HG03196 (cell line): ENCODE results near the gene THAP4.
"Not testable (repeated sequence)": the region's sequence is repeated elsewhere in the genome, so short reads cannot be mapped to it uniquely, and the experiment has no call there.

Experiments used
- ATAC-seq: cut with Tn5 transposase; IDR thresholded peaks from one replicate; pipeline ENCODE4 v1.9.1; 2021; ENCODE audit not compliant: unreplicated experiment

THAP4 gene

GRCh38 chr2:241613017-241613780 lies 23.8 kb downstream of the THAP4 start:
- no peak for ATAC-seq

GRCh38 chr2:241612156-241613016 lies 24.6 kb downstream of the THAP4 start:
- no peak for ATAC-seq

DNA sequence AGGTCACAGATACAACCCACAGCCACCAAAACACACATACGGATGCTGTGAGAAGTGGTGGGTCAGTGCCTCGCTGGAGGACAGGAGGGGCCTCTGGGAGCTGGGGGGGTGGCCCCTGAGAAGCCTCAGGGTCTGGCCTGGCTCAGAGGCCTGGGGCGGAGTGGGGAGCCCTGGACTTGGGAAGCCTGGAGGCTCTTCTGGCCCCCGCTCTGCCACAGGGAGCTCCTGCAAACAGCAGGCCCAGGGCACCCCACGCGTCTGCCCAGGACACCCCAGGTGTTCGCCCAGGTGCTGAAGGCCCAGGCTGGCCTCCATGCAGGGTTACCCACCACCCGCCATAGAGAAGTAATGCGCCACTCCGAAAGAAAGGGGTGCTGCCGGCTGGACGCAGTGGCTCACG lies 25.9 kb downstream of the THAP4 start:
- no peak for ATAC-seq

DNA sequence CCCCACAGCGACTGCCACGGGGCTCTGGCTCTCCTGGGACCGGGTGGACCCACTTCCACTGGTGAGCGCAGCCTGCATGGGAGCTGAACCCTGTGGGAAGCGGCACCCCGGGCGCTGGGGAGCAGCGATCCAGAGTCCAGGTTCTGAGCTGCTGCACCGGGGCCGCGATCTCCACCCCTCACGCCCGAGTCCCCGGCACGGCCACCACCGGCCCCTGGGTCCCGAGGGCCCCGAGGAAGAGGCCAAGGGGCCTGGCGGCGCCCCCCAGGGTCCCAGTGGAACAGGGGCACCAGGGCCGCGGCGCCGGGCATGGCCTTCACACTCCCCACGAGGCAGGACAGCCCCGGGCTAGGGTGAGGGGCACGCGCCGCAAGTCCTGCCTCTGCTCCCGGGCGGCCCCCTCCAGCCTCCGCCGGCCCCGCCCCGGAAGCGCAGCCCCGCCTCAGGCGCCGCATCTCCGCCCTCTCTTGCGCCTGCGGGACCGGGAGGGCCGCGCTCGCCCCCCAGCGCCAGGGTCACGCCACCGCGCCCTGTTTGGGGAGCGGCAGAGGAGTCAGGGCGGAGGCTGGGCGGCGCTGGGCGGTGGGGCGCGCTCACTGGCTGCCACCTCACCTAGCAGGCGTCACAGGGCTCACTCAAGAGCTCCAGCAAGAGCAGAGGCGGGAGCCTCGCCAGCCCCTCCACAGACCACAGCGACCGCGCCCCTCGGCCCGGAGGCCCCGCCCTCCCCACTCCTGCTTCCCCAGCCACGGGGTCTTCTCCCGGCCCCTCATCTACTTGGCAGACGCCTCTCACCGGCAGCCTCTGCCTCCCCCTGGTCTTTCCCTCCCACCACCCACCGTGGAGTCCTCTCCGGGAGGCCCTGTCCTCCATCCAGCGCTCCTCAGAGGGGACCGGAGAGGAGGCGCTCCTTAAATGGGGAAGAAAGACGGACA lies 26.8 kb downstream of the THAP4 start:
- ATAC-seq = peak; percentile 94

- ATAC-seq = no peak
Observed at GRCh38 chr2:241608881-241609280, 28.1 kb downstream of the THAP4 start.

GRCh38 chr2:241607162-241607885 lies 29.6 kb downstream of the THAP4 start:
- ATAC-seq = no peak

DNA sequence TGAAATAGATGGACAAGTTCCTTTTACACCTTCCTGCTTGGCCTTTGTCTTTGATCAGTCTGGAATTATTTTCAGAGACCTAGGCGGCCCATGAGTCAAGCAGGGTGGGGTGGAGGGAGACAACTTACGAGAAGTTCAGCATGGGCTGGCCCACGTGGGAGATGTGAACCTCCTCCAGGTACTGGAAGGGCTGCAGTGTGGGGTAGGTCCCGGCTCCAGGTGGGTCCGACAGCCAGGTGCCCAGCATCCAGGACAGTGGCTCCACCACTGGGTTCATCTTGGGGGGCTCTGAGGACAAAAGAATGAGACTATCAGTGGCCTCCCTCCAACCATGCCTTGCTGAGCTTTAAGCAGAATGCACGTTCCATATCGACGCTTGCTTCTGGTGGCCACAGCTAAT lies 30.8 kb downstream of the THAP4 start:
- ATAC-seq = no peak

GRCh38 chr2:241603686-241604085 lies 33.3 kb downstream of the THAP4 start:
- ATAC-seq = no peak

GRCh38 chr2:241602720-241603119 lies 34.2 kb downstream of the THAP4 start:
- ATAC-seq = no peak

- ATAC-seq = no peak
Observed at GRCh38 chr2:241601841-241602240, 35.1 kb downstream of the THAP4 start.

- ATAC-seq = no peak
Observed at GRCh38 chr2:241599615-241600014, 37.3 kb downstream of the THAP4 start.

DNA sequence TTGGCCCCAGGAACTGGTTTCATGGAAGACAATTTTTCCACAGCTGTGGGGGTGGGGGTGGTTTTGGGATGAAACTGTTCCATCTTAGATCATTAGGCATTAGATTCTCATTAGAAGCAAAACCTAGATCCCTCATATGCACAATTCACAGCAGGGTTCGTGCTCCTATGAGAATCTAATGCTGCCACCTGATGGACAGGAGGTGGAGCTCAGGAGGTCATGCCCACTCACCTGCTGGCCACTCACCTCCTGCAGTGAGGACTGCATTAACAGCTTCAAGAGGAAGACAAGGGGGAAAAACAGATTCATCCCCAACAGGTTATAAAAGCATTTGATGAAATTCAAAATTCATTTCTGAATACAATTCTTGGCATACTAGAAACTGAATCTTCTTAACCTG lies 38.5 kb downstream of the THAP4 start:
- ATAC-seq = no peak

- no peak for ATAC-seq
Observed at GRCh38 chr2:241598061-241598460, 38.9 kb downstream of the THAP4 start.

DNA sequence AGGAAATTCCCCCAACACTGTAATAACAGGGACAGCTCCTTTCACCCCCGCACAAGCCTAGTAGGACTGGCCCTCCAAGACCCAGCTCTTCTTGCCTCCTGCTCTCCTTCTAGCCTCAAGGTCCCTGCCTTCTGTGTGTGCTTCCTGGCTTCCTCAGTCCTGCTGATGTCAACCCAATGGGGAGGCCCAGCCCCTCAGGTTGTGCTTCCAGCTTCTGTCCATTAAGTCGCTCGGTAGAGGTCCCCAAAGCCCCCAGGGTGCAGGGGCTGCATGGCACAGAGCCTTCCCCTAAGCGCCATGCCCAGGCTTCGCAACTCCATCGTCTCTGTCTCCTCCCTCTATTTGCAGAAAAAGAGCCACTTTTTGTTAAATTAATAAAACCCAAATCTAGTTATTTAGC lies 39.4 kb downstream of the THAP4 start:
- no peak for ATAC-seq

- ATAC-seq = no peak
Observed at GRCh38 chr2:241595600-241596140, 41.3 kb downstream of the THAP4 start.

DNA sequence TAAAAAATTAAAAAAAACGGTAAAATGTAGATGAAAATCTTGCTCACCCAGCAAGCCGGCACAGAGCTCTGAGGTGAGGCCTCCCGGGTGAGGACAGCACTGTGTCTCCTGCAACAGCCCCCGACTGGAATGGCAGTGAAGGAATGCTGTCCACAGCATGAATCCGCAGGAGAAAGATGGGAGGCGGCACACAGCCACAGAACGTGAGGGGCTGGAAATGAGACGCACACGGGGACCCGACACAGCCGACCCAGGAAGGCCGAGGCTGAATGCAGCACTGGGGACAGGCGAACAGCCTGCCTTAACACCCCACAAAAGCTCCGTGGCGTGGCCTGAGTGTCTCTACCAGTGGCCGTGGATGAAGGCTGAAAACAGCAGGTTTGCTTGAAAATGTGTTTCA lies 43.7 kb downstream of the THAP4 start:
- no peak for ATAC-seq

DNA sequence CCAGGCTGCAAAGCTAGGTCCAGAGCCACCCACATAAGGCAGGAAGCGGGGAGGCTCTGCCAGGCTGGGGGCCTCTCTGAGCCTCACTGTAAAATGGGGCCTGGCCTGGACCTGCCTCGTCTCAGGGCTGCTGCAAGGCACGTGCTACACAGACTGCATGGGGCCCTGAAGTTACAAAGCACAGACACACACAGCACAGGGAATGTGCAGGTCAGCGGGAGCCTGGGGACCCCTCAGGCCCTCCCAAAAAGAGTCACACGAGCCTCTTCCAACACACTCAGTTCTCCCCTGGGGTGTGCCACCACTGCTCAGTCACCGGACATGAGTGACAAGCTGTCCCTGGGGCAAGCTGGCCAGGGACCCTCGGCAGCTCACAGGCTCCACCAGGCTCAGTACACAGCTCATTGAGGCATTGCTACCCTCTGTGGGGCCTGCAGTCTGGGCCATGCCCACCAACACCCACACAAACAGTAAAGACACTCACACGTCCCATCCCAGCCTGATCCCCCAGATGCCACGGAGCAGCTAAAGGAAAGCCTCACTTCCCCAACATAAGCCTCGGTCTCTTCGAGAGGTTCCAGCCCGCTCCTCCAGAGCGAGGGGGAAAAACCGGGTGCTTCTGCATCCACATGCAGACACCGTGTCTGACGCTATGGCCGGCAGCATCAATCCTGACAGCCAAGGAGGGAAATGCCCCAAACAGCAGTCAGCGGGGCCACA lies 44.7 kb downstream of the THAP4 start:
- no peak for ATAC-seq

DNA sequence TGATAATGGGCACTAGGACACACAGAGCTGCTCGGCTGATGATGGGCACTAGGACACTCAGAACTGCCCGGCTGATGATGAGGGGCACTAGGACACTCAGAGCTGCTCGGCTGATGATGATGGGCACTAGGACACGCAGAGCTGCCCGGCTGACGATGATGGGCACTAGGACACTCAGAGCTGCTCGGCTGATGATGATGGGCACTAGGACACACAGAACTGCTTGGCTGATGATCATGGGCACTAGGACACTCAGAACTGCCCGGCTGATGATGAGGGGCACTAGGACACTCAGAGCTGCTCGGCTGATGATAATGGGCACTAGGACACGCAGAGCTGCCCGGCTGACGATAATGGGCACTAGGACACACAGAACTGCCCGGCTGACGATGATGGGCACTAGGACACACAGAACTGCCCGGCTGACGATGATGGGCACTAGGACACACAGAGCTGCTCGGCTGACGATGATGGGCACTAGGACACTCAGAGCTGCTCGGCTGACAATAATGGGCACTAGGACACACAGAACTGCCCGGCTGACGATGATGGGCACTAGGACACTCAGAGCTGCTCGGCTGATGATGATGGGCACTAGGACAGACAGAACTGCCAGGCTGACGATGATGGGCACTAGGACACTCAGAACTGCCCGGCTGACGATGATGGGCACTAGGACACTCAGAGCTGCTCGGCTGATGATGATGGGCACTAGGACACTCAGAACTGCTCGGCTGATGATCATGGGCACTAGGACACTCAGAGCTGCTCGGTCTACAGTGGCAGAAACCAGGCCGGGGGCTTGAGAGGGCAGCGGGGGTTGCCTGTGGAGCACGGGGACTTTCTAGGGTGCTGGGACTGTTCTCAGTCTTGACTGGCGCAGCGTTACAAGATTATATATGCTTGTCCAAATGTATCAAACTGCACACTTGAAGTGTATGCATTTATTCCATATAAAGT lies 46.2 kb downstream of the THAP4 start:
- ATAC-seq = not testable (repeated sequence)
